RWPE1 (cell line): ENCODE data around the gene GRN.

Experiments
- CTCF ChIA-PET: fragments of 350-600 bp; sonication (Branson Sonifier 250); formaldehyde crosslinking; extraction: SDS; loops from one replicate; lab custom pipeline; 2021; lab: Yijun Ruan, JAX
- POLR2A ChIA-PET: fragments of 400-600 bp; formaldehyde crosslinking; extraction: SDS; loops from one replicate; lab custom pipeline; 2020; ENCODE audit warnings: antibody characterized with exemption; ENCODE audit not compliant: low non-redundant PET; lab: Yijun Ruan, JAX
- DNase-seq: peaks from one replicate; pipeline ENCODE4 v3.0.0; 2012; ENCODE audit warnings: low spot score
- H3K27ac ChIP-seq: fragments of 450-650 bp; 2 replicates; pipeline ENCODE4 v1.5.1; 2017
- CTCF ChIP-seq: fragments of 450-650 bp; conservative IDR thresholded peaks from 2 replicates; pipeline ENCODE4 v1.5.1; 2017; ENCODE audit warnings: low read depth, mild to moderate bottlenecking

The GRN gene

GRCh38 chr17:44320066-44320465 lies 25.0 kb upstream of the GRN start:
- no peak for TF ChIP-seq CTCF
- ChIA-PET POLR2A (interaction anchor here (0.6 kb wide), 1 partner anchor 832 kb away, joined by 3 read pairs; no protein-coding TSS in a partner anchor), CTCF (no interaction called here)
- H3K27ac ChIP-seq, result peak overlapping the region; percentile 26
- DNase-seq, result no peak

GRCh38 chr17:44321246-44322120 lies 23.6 kb upstream of the GRN start:
- TF ChIP-seq CTCF, result no peak
- ChIA-PET CTCF (interaction anchor here (0.6 kb wide), 1 partner anchor 103 kb away, joined by 4 read pairs; no protein-coding TSS in a partner anchor), POLR2A (no interaction called here)
- H3K27ac ChIP-seq, result peak overlapping the region; percentile 3; the same call in 1 of the 2 replicates
- no peak for DNase-seq

GRCh38 chr17:44322236-44322895 lies 22.7 kb upstream of the GRN start:
- ChIA-PET POLR2A (no interaction called here), CTCF (no interaction called here)
- TF ChIP-seq CTCF, result no peak
- DNase-seq, result no peak
- H3K27ac ChIP-seq, result peak overlapping the region; percentile 99

- H3K27ac ChIP-seq, result peak overlapping the region; percentile 99
- DNase-seq, result no peak
- POLR2A ChIA-PET, result no interaction called here
- CTCF ChIA-PET, result interaction anchor here (1.0 kb wide), 1 partner anchor 27 kb away, joined by 3 read pairs; no protein-coding TSS in a partner anchor
- no peak for TF ChIP-seq CTCF
Measured at GRCh38 chr17:44323359-44324091, 21.6 kb upstream of the GRN start.

GRCh38 chr17:44324092-44324570 lies 21.0 kb upstream of the GRN start:
- CTCF ChIA-PET, result interaction anchor here (1.0 kb wide), 2 partner anchors 27 to 105 kb away, joined by 3 to 5 read pairs; no protein-coding TSS in a partner anchor
- DNase-seq, result no peak
- no peak for TF ChIP-seq CTCF
- peak overlapping the region; percentile 99 for H3K27ac ChIP-seq
- POLR2A ChIA-PET, result no interaction called here
